GM23338 (cell line): ENCODE results near the gene NCOA7. TPM values are rescaled to one million over a fixed set of nuclear protein-coding genes. Genes with fewer than 3 reads are reported as not detected.
"Not testable (repeated sequence)": the region's sequence is repeated elsewhere in the genome, so short reads cannot be mapped to it uniquely, and the experiment has no call there.

ENCODE experiments used
- ATAC-seq: fragments of 200-7000 bp; cut with Tn5 transposase; 3 replicates; pipeline ENCODE4 v1.9.1; 2020
- DNase-seq: peaks from one replicate; pipeline ENCODE4 v3.0.0-alpha.2; 2015; ENCODE audit warnings: low spot score
- H2AFZ ChIP-seq: fragments of 200-600 bp; sonication (generic); 2 replicates; pipeline ENCODE4 v1.8.0; 2016; ENCODE audit warnings: antibody characterized with exemption, mild to moderate bottlenecking, moderate library complexity
- H3F3A ChIP-seq: fragments of 200-600 bp; sonication (generic); replicated peaks from 2 replicates; pipeline ENCODE4 v1.8.0; 2017; ENCODE audit warnings: antibody characterized with exemption, mixed run types, low read depth
- H3K27ac ChIP-seq: fragments of 200-600 bp; sonication (generic); 2 replicates; pipeline ENCODE4 v1.6.1; 2016; ENCODE audit warnings: low read depth
- H3K27me3 ChIP-seq: fragments of 200-600 bp; sonication (generic); 2 replicates; pipeline ENCODE4 v1.8.0; 2016; ENCODE audit warnings: mild to moderate bottlenecking, mixed run types, moderate library complexity; ENCODE audit not compliant: insufficient read depth
- H3K36me3 ChIP-seq: fragments of 200-600 bp; sonication (generic); 2 replicates; pipeline ENCODE4 v1.8.0; 2016; ENCODE audit warnings: mild to moderate bottlenecking; ENCODE audit not compliant: insufficient read depth
- H3K4me1 ChIP-seq: fragments of 200-600 bp; sonication (generic); 2 replicates; pipeline ENCODE4 v1.8.0; 2016; ENCODE audit warnings: mild to moderate bottlenecking, moderate library complexity; ENCODE audit not compliant: insufficient read depth
- H3K4me2 ChIP-seq: fragments of 200-600 bp; sonication (generic); 2 replicates; pipeline ENCODE4 v1.7.1; 2017; ENCODE audit warnings: mixed run types
- H3K4me3 ChIP-seq: fragments of 200-600 bp; sonication (generic); 2 replicates; pipeline ENCODE4 v1.6.1; 2016; ENCODE audit warnings: mixed run types
- H3K79me2 ChIP-seq: fragments of 200-600 bp; sonication (generic); replicated peaks from 2 replicates; pipeline ENCODE4 v1.8.0; 2017; ENCODE audit warnings: mild to moderate bottlenecking; ENCODE audit not compliant: insufficient read depth
- H3K9me2 ChIP-seq: fragments of 200-600 bp; sonication (generic); 2 replicates; pipeline ENCODE4 v1.8.0; 2017; ENCODE audit not compliant: insufficient read depth
- H4K20me1 ChIP-seq: fragments of 200-600 bp; sonication (generic); replicated peaks from 2 replicates; pipeline ENCODE4 v1.8.0; 2017; ENCODE audit warnings: mild to moderate bottlenecking; ENCODE audit not compliant: insufficient read depth
- H3K27ac Mint-ChIP-seq: 2 replicates; pipeline ENCODE4 v1.8.0; 2020; ENCODE audit warnings: inconsistent platforms, mild to moderate bottlenecking, moderate library complexity, mixed read lengths
- H3K27me3 Mint-ChIP-seq: 3 replicates; pipeline ENCODE4 v1.8.0; 2022; ENCODE audit warnings: low read depth, mild to moderate bottlenecking, moderate library complexity, mixed read lengths, inconsistent platforms; ENCODE audit not compliant: insufficient read depth, poor library complexity
- H3K36me3 Mint-ChIP-seq: 3 replicates; pipeline ENCODE4 v1.8.0; 2021; ENCODE audit warnings: low read depth, mild to moderate bottlenecking, inconsistent platforms, moderate library complexity, mixed read lengths
- H3K4me1 Mint-ChIP-seq: 3 replicates; pipeline ENCODE4 v1.8.0; 2020; ENCODE audit warnings: mild to moderate bottlenecking, inconsistent platforms, mixed read lengths
- H3K4me3 Mint-ChIP-seq: 3 replicates; pipeline ENCODE4 v1.8.0; 2021; ENCODE audit warnings: moderate library complexity, mild to moderate bottlenecking, inconsistent platforms, mixed read lengths
- H3K9me3 Mint-ChIP-seq: 3 replicates; pipeline ENCODE4 v1.8.0; 2020; ENCODE audit warnings: moderate library complexity, mild to moderate bottlenecking, inconsistent platforms, mixed read lengths
- POLR2AphosphoS5 ChIP-seq: IDR thresholded peaks from 2 replicates; pipeline ENCODE4 v1.6.1; 2016; ENCODE audit warnings: antibody characterized with exemption, low read depth
- ZNF114 ChIP-seq: fragments of 250-450 bp; sonication (Bioruptor Pico); IDR thresholded peaks from 2 replicates; pipeline ENCODE4 v1.5.0; 2020; ENCODE audit warnings: mild to moderate bottlenecking, moderate library complexity
- polyA plus RNA-seq: library from polyadenylated mRNA; unstranded; fragments of >200 nt; fragmentation: Nextera tagmentation; extraction: Ambion mirVana; gene quantifications from 2 replicates; pipeline ENCODE4 v1.2.1, GENCODE V29; 2016
- total RNA-seq: library from RNA; depleted of rRNA; stranded (reverse); fragments of >200 nt; shearing (Covaris generic); gene quantifications from 2 replicates; pipeline ENCODE4 v1.2.3, GENCODE V29; 2014
- TF ChIP-seq, protein P1 (sequence below): IDR thresholded peaks from one replicate; pipeline ENCODE4 v1.6.1; 2018; ENCODE audit warnings: antibody characterized with exemption; ENCODE audit not compliant: unreplicated experiment

NCOA7 gene
- total and polyA plus RNA-seq, 2 experiments from 2014 or later, result 9.3 to 15.7 TPM

DNA sequence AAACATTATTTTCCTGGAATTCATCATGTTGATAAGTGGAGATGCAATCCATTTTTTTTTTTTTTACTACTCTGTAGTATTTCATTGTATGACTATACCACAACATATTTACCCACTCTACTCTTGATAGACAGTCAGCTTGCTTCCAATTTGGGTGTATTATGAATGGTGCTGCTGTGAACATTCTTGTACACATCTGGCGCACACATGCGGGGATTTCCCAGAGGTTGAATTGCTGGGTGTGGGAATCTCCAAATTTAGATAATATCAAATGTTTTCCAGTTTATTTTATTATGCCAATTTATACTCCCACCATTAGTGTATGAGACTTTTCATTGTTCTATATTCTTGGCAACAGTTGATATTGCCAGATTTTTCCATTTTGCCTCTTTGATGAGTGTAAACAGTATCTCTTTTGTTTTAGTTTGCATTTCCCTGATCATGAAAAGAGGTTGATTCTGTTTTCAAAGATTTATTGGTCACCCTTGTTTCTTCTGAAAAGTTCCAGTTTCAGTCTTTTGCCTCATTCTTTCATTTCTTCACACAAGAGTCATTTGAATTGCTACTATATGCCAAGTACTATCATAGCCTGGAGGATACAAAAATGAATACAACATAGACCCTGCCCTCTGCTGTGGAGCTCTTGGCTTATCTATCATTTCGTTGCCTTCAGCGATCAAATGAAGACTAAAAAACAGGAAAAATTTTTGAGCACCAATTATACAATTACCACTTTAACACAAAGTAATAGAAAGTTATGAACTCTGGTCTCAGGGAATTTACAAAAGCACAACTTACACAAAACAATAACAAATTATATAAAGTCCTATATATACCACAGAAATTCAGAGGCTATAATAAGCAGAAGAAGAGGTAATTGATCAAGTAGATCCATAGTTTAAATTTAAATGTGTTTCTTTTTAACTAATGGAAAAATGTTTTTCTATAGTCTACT lies 17.1 kb upstream of the NCOA7 start:
- Mint-ChIP-seq H3K27ac (no peak overlapping the region), H3K4me1 (peaks cover 16% of the 10 kb centered on the region), H3K9me3 (peaks cover 8% of the 10 kb centered on the region), H3K4me3 (no peak overlapping the region), H3K27me3 (peaks cover 2% of the 10 kb centered on the region), H3K36me3 (peaks cover 5% of the 10 kb centered on the region)
- no peak overlapping the region for H3K4me3 ChIP-seq
- H3K4me1 ChIP-seq, result peaks cover 13% of the 10 kb centered on the region
- no peak overlapping the region for H3K27ac ChIP-seq
- no peak overlapping the region for H3K4me2 ChIP-seq
- H3K27me3 ChIP-seq, result no peaks in the 10 kb centered on the region
- no peak overlapping the region for H2AFZ ChIP-seq
- no peak for DNase-seq
- ATAC-seq, result no peak
- H4K20me1 ChIP-seq, result no peaks in the 10 kb centered on the region
- TF ChIP-seq, protein P1, sequence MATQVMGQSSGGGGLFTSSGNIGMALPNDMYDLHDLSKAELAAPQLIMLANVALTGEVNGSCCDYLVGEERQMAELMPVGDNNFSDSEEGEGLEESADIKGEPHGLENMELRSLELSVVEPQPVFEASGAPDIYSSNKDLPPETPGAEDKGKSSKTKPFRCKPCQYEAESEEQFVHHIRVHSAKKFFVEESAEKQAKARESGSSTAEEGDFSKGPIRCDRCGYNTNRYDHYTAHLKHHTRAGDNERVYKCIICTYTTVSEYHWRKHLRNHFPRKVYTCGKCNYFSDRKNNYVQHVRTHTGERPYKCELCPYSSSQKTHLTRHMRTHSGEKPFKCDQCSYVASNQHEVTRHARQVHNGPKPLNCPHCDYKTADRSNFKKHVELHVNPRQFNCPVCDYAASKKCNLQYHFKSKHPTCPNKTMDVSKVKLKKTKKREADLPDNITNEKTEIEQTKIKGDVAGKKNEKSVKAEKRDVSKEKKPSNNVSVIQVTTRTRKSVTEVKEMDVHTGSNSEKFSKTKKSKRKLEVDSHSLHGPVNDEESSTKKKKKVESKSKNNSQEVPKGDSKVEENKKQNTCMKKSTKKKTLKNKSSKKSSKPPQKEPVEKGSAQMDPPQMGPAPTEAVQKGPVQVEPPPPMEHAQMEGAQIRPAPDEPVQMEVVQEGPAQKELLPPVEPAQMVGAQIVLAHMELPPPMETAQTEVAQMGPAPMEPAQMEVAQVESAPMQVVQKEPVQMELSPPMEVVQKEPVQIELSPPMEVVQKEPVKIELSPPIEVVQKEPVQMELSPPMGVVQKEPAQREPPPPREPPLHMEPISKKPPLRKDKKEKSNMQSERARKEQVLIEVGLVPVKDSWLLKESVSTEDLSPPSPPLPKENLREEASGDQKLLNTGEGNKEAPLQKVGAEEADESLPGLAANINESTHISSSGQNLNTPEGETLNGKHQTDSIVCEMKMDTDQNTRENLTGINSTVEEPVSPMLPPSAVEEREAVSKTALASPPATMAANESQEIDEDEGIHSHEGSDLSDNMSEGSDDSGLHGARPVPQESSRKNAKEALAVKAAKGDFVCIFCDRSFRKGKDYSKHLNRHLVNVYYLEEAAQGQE, result no peak
- H3K36me3 ChIP-seq, result no peaks in the 10 kb centered on the region
- no peaks in the 10 kb centered on the region for H3K9me2 ChIP-seq
- H3F3A ChIP-seq, result no peaks in the 10 kb centered on the region
- H3K79me2 ChIP-seq, result no peaks in the 10 kb centered on the region

DNA sequence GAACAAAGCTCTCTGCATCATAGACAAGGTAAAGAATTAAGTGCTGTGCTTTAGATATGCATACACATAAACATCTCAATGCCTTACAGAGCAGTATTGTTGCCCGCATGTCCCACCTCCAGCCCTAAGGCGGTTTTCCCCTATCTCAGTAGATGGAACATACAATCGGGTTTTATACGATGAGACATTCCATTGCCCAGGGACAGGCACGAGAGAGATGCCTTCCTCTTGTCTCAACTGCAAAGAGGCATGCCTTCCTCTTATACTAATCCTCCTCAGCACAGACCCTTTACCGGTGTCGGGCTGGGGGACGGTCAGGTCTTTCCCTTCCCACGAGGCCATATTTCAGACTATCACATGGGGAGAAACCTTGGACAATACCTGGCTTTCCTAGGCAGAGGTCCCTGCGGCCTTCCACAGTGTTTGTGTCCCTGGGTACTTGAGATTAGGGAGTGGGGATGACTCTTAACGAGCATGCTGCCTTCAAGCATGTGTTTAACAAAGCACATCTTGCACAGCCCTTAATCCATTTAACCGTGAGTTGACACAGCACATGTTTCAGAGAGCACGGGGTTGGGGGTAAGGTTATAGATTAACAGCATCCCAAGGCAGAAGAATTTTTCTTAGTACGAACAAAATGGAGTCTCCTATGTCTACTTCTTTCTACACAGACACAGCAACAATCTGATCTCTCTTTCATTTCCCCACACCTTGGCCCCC lies 14.5 kb upstream of the NCOA7 start:
- H3K9me2 ChIP-seq, H3K9me3 Mint-ChIP-seq, H3K27ac Mint-ChIP-seq, H3K79me2 ChIP-seq, H3K27me3 Mint-ChIP-seq, H3K27ac ChIP-seq, H3K4me3 Mint-ChIP-seq, DNase-seq, H3K4me2 ChIP-seq, H3K27me3 ChIP-seq, H3K36me3 Mint-ChIP-seq, ATAC-seq, H3K4me3 ChIP-seq, H3F3A ChIP-seq, H4K20me1 ChIP-seq, H3K36me3 ChIP-seq: not testable (repeated sequence)
- Histone ChIP-seq H3K4me1 (peaks cover 13% of the 10 kb centered on the region), H2AFZ (peak overlapping the region; percentile 57)
- H3K4me1 Mint-ChIP-seq, result peaks cover 12% of the 10 kb centered on the region

- Histone ChIP-seq H3K9me2 (no peaks in the 10 kb centered on the region), H3K27me3 (no peaks in the 10 kb centered on the region), H3K4me3 (peak overlapping the region; percentile 67), H3K27ac (no peak overlapping the region), H2AFZ (peak overlapping the region; percentile 70; the same call in 1 of the 2 replicates), H3K4me1 (peaks cover 10% of the 10 kb centered on the region), H4K20me1 (no peaks in the 10 kb centered on the region), H3K4me2 (peak overlapping the region; percentile 77), H3K36me3 (no peaks in the 10 kb centered on the region), H3F3A (no peaks in the 10 kb centered on the region), H3K79me2 (no peaks in the 10 kb centered on the region)
- H3K4me1 Mint-ChIP-seq, result peaks cover 10% of the 10 kb centered on the region
- no peak overlapping the region for H3K27ac Mint-ChIP-seq
- no peak overlapping the region for H3K4me3 Mint-ChIP-seq
- DNase-seq, result peak; percentile 97
- ATAC-seq, result peak; percentile 89
- peaks cover 6% of the 10 kb centered on the region for H3K36me3 Mint-ChIP-seq
- H3K27me3 Mint-ChIP-seq, result no peaks in the 10 kb centered on the region
- H3K9me3 Mint-ChIP-seq, result peaks cover 4% of the 10 kb centered on the region; the same call in 2 of the 3 replicates
- TF ChIP-seq POLR2AphosphoS5 (no peak), ZNF114 (CRISPR knock-in tag) (0 out of 2 replicates have a peak, but pooled peaks have one; percentile 25)
Measured at GRCh38 chr6:125779924-125780539, 10.7 kb upstream of the NCOA7 start.
